Neuron (in vitro differentiated cells): ENCODE data around the gene CEP295NL.
"Not testable (repeated sequence)": the region's sequence is repeated elsewhere in the genome, so short reads cannot be mapped to it uniquely, and the experiment has no call there.

Experiments
- H2AFZ ChIP-seq: one replicate; pipeline ENCODE4 v1.6.1; 2013; ENCODE audit warnings: low read depth, mild to moderate bottlenecking, inconsistent platforms, low read length, moderate library complexity
- H3K27me3 ChIP-seq: one replicate; pipeline ENCODE4 v1.6.1; 2013; ENCODE audit warnings: low read length; ENCODE audit not compliant: insufficient read depth
- H3K36me3 ChIP-seq: one replicate; pipeline ENCODE4 v1.6.1; 2013; ENCODE audit warnings: low read length; ENCODE audit not compliant: insufficient read depth
- H3K4me1 ChIP-seq: one replicate; pipeline ENCODE4 v1.6.1; 2013; ENCODE audit warnings: low read length; ENCODE audit not compliant: insufficient read depth
- H3K4me3 ChIP-seq: 2 replicates; pipeline ENCODE4 v1.5.1; 2013; ENCODE audit warnings: mild to moderate bottlenecking, low read length, moderate library complexity
- H3K9me3 ChIP-seq: one replicate; pipeline ENCODE4 v1.6.1; 2013; ENCODE audit warnings: low read length

Gene CEP295NL

DNA sequence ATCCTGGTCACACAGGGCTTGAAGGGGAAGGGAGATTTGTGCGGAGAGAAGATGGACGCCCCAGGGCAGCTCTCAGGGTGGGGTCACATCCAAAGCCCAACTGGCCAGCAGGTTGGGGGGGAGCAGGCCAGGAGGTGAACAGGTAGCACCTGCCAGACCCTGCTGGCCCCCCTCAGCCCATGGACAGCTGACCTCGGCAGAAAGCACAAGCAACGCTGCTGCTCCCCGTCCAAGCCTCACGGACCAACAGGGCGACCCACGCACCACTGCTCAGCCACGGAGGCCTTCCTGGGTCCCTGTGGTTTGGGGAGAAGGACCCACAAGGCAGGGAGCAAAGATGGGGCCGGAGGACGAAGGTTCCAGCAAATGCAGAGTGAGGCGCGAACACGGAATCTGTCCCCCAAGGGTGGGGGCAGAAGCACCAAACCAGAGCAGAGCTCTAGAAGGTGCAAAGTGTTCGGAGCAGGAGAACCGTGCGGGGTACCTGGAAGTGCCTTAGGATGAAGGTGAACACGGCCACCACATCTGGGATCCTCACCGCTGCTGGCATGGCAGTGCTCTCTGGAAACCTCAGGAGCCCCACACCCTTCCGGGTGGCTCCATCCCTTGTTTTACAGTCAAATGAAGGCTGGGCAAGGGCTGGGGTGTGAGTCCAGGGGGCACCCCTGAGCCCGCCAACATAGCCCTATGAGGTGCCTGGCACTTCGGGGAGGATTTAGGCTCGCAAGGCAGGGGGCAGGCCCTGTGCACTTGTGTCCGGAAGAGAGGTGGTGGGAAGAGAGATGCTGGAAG lies 17.9 kb downstream of the CEP295NL start:
- H3K36me3 ChIP-seq, result peaks cover 4% of the 10 kb centered on the region
- no peak overlapping the region for H3K4me3 ChIP-seq
- peaks cover 34% of the 10 kb centered on the region for H3K4me1 ChIP-seq
- H2AFZ ChIP-seq, result no peak overlapping the region
- H3K9me3 ChIP-seq, result no peaks in the 10 kb centered on the region
- no peaks in the 10 kb centered on the region for H3K27me3 ChIP-seq

DNA sequence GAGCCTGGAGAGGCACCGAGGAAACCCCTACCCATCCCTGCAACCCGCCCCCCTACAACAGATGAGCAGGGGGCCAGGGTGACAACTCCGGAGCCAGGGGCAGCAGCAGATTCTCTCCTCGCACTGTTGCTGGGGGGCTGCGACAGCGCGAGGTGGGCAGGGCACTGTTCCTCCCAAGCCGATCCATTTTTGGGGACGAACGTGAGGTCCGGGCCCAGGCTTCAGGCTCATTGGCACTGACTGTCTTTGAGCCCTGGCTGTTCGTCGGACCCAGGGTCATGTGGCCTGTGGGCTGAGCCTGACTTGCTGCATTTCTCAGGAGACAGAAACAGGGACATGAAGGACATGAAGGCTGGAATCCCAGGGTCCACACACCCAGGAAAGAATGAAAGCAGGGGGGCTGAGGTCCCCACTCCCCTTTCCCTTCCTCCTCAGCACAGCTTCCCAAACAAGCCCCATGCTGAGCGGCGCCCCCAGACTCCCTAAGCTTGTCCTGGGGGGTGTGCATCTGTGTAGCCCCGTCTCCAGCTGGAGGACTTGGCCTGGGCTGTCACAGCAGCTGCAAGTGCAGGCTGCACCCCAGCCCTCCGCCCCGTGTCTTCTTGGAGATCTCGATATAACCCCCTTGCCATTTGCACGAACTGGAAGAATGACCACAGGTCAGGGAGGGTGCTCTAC lies 18.7 kb downstream of the CEP295NL start:
- H3K4me1 ChIP-seq, result peaks cover 34% of the 10 kb centered on the region
- H3K4me3 ChIP-seq, result peak overlapping the region; percentile 30
- H2AFZ ChIP-seq, result no peak overlapping the region
- no peaks in the 10 kb centered on the region for H3K27me3 ChIP-seq
- H3K9me3 ChIP-seq, result no peaks in the 10 kb centered on the region
- peaks cover 4% of the 10 kb centered on the region for H3K36me3 ChIP-seq

DNA sequence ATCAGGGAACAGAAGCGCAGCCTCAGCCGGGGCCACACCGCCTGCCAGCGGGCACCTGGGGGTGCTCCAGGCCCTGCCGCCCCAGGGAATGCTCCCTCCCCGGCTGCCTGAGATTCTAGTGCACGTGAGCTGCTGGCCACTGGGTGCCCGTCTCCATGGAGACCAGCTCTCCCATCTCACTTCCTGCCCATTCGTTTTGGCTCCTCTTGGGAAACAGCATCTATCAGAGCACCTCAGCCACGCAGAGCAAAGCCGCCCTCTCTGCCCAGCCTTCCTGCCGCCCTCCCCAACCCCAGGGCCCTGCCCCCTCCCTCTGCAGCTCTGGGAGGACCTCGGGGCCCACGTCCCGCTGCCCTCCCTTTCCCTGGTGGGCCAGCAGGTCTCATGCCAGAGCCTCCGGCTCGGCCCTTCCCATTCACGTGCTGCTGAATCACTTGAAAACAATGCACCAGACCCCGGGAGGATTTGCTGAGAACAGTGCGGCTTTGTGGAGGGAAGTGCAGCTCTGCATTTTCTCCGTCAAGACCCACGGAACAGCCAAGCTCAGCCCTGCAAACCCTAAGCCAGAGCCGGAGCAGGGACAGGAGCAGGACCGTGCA lies 19.4 kb downstream of the CEP295NL start:
- no peaks in the 10 kb centered on the region for H3K9me3 ChIP-seq
- H3K36me3 ChIP-seq, result peaks cover 4% of the 10 kb centered on the region
- no peaks in the 10 kb centered on the region for H3K27me3 ChIP-seq
- H3K4me3 ChIP-seq, result peak overlapping the region; percentile 30
- H2AFZ ChIP-seq, result no peak overlapping the region
- peaks cover 34% of the 10 kb centered on the region for H3K4me1 ChIP-seq

DNA sequence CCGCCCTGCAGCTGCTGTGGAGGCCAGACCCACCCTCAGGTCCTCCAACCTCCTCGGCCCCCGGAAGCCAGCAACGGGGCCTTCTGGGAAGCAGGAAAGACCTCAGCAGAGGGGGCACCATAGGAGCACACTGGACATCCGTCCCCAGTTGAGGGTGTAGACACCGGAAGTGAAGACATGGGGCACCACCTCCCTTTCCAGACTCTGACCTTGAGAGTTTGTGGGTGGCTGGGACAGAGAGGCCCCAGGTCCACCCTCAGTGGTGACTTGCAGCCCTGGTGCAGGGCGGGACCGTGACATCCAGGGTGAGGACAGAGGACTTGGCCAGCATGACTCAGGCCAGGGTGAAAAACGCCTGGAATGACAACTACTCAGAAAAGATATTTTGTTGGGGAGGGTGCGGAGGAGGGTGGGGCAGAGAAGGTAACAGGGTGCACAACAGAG lies 19.9 kb downstream of the CEP295NL start:
- Histone ChIP-seq H3K4me1 (peaks cover 34% of the 10 kb centered on the region), H3K4me3 (peak overlapping the region; percentile 30), H2AFZ (no peak overlapping the region), H3K36me3 (peaks cover 4% of the 10 kb centered on the region), H3K9me3 (no peaks in the 10 kb centered on the region), H3K27me3 (no peaks in the 10 kb centered on the region)

DNA sequence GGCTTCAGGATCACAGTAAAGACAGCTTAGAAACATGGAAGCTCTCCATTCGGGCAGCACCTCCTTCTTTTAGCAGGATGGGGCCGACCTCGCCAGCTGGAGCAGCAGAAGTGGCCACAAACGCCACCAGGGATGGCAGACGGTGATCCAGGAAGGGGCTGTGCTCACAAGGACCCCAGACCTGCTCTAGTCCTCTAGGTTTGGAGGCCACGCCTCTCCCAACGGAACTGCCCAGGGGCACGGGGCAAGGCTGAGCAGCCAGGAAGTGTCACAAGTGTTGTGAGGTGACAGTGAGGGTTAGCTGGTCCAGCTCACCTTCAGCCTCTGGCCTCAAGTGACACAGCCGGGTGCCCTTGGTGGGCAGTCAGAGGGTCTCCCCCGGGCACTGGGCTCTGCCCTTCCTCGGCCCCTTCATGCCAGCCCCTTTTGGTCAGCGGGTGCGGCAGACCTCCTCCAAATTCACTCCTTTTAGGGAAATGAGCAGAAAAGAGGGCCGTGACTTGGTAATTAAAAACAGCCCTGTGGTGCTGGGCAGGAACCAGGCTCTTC lies 20.4 kb downstream of the CEP295NL start:
- no peak overlapping the region for H2AFZ ChIP-seq
- H3K36me3 ChIP-seq, result peaks cover 6% of the 10 kb centered on the region
- H3K4me3 ChIP-seq, result no peak overlapping the region
- H3K27me3 ChIP-seq, result no peaks in the 10 kb centered on the region
- H3K9me3 ChIP-seq, result no peaks in the 10 kb centered on the region
- peaks cover 34% of the 10 kb centered on the region for H3K4me1 ChIP-seq

DNA sequence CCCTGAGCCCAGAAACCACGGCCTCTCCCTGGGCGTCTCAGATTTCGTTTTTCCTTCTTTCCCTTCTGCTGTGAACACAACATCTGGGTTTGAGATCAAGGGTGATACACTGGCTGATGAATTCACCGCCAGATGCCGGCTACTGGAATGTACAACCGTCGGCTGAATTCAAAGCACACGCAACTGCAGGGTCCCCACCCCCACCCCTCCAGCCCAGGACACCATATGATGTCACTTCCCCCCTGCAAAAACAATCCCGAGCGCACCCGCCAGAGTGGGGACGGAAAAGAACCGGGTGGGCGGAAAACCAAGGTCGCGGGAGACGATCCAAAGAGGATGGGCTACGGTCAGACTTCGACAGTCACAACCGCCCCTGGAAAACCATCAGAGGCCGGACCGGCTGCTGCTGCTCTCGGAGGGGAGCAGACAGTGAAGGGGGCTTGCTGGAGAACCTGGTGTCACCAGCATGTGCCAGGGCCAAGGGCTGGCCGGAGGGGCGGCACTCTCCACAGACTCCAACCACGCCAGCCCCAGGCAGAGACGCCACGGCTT lies 23.3 kb downstream of the CEP295NL start:
- Histone ChIP-seq H3K4me3 (no peak overlapping the region), H3K4me1 (peaks cover 27% of the 10 kb centered on the region), H3K36me3 (peaks cover 6% of the 10 kb centered on the region), H2AFZ (no peak overlapping the region), H3K27me3 (no peaks in the 10 kb centered on the region), H3K9me3 (peaks cover 2% of the 10 kb centered on the region)

DNA sequence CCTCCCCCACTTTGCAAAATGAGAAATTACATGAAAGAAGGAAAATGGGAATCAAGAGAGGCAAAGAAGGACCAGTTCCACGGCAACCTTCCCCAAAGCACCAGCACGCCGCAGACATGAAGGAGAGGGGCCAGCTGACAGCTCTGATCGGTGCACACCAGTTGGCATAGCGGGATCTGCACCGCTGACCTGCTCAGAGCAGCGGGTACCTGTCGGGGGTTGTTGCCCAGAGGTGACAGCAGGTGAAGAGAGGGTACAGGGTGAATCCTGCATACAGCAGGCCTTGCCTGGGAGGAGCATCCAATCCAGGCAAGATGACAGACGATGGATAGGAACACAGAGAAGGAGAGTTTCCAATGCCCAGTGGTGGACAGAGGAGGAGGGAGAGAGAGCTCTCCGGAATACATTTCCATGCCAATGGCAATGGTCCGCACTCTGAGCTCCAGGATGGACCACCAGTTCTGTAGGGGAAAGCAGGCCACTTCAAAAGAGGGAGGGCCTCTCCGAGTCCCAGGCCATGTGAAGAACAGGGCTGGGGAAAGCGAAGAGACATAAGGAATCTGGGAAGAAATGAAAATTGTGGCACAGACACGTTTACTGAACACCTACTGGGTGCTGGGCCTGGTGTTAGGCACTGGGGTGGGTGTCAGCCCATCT lies 24.0 kb downstream of the CEP295NL start:
- H3K4me1 ChIP-seq, result peaks cover 19% of the 10 kb centered on the region
- no peak overlapping the region for H2AFZ ChIP-seq
- H3K27me3 ChIP-seq, result no peaks in the 10 kb centered on the region
- H3K9me3 ChIP-seq, result peaks cover 2% of the 10 kb centered on the region
- no peak overlapping the region for H3K4me3 ChIP-seq
- peaks cover 9% of the 10 kb centered on the region for H3K36me3 ChIP-seq

DNA sequence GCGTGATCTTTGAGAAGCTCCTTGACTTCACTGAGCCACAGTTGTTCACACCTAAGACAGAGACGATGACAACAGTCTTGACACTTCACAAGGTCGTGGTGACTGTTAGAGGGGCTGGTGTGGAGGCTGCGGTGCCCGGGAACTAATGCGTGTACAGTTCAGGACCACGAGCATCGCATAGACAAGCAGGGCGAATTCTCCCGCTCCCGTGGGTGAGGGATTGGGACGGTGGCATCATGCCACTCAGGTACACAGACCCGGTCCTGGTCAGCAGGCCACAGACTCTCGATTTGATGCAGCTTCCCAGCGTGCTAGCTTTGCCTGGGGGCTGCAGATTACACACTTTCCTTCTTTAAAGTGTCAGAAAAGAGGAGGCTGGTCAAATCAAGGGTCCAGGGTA lies 24.7 kb downstream of the CEP295NL start:
- no peak overlapping the region for H2AFZ ChIP-seq

DNA sequence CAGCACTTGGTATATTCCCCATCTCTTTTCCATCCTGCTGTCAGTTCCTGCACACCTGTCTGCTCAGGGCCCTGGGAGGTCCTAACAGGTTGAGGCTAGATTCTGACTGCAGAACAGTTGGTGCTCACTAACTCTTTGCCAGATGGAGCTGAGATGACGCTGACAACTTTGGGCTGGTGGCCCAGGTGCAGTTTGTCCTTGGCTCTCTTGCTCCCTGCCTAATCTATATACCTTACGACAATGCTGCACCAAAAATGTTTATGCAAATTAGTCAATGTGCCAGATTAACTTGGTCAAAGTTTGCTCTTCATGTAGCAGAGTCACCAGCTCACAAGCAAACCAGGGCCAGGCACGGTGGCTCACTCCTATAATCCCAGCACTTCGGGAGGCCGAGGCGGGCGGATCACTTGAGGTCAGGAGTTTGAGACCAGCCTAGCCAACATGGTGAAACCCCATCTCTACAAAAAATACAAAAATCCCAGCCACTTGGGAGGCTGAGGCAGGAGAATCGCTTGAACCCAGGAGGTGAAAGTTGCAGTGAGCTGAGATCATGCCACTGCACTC lies 26.0 kb downstream of the CEP295NL start:
- not testable (repeated sequence) for H3K9me3 ChIP-seq, H3K4me1 ChIP-seq, H3K4me3 ChIP-seq, H2AFZ ChIP-seq, H3K27me3 ChIP-seq
- peaks cover 22% of the 10 kb centered on the region for H3K36me3 ChIP-seq

More for the DNA sequence above, 24.7 kb downstream of the CEP295NL start:
- H3K36me3 ChIP-seq, result peaks cover 15% of the 10 kb centered on the region
- H3K27me3 ChIP-seq, result no peaks in the 10 kb centered on the region
- H3K4me1 ChIP-seq, result peaks cover 12% of the 10 kb centered on the region
- H3K9me3 ChIP-seq, result peaks cover 2% of the 10 kb centered on the region
- no peak overlapping the region for H3K4me3 ChIP-seq

DNA sequence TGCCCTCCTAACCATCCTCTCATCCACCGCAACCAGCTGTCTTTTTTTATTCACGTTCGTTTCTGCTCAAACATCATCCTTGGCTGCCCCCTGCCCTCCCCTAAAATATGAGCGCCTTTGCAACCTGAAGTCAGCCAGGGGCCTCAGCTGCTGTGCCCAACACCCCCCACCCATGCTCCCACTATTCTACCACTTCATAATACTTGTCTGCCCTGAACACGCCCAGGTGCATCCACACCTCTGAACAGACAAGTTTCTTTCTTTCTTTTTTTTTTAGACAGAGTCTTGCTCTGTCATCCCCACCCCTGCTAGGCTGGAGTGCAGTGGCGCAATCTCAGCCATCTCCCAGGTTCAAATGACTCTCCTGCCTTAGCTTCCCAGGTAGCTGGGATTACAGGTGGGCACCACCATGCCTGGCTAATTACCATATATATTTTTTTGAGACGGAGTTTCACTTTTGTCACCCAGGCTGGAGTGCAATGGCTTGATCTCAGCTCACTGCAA lies 26.9 kb downstream of the CEP295NL start:
- no peak overlapping the region for H3K4me3 ChIP-seq
- H3K4me1 ChIP-seq, result no peaks in the 10 kb centered on the region
- H3K27me3 ChIP-seq, result no peaks in the 10 kb centered on the region
- peaks cover 19% of the 10 kb centered on the region for H3K36me3 ChIP-seq
- peaks cover 2% of the 10 kb centered on the region for H3K9me3 ChIP-seq
- no peak overlapping the region for H2AFZ ChIP-seq

DNA sequence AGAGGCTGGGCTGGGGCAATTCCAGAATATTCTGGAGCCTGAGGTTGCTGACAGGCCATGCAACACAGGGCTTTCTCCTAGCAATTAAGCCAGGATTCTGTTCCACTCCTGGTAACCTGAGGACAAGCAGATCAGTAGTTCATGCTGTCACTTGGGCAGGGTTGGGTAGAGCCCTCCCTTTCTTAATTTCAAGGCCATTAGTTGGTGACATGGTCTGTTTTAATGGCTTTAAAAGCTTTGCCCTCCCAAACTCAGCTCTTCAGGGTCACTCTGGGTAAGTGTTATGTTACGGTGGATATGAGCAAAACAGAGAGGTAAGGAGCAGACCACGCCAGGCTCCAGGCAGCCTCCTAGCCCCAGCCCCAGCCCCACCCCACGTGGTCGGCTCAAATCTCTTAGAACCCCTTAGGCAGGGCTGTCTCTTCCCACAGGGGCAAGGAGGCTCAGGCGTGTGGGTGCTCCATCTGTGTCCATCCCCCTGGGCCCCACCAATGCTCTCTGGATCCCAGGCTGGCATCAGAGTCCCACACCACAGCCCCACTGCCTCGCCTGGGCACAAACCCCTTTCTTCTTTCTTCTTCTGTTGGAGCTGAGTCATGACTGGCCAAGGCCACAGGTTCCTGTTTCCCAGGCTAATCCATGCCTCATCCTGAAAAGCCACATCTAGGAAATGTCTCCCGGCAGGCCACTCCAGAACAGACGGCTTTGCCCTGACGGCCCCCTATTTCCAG lies 27.5 kb downstream of the CEP295NL start:
- Histone ChIP-seq H2AFZ (no peak overlapping the region), H3K4me1 (no peaks in the 10 kb centered on the region), H3K27me3 (no peaks in the 10 kb centered on the region), H3K4me3 (no peak overlapping the region), H3K9me3 (peaks cover 2% of the 10 kb centered on the region), H3K36me3 (peaks cover 21% of the 10 kb centered on the region)
